HG03060 (cell line): ENCODE measurements around the gene DDAH2.

Experiments
- ATAC-seq: cut with Tn5 transposase; IDR thresholded peaks from one replicate; pipeline ENCODE4 v1.9.1; 2021; ENCODE audit warnings: low read depth, moderate number of reproducible peaks; ENCODE audit not compliant: unreplicated experiment

The DDAH2 gene

GRCh38 chr6:31692353-31692752, 36.7 kb downstream of the DDAH2 start:
- ATAC-seq = no peak

GRCh38 chr6:31691564-31692108, 37.5 kb downstream of the DDAH2 start:
- ATAC-seq = no peak

- no peak for ATAC-seq
Measured at GRCh38 chr6:31691078-31691463, 38.0 kb downstream of the DDAH2 start.

- no peak for ATAC-seq
Measured at GRCh38 chr6:31690231-31691077, 38.6 kb downstream of the DDAH2 start.

GRCh38 chr6:31689249-31690110, 39.6 kb downstream of the DDAH2 start:
- no peak for ATAC-seq

GRCh38 chr6:31687860-31688693, 41.0 kb downstream of the DDAH2 start:
- no peak for ATAC-seq

- no peak for ATAC-seq
Measured at GRCh38 chr6:31687321-31687720, 41.8 kb downstream of the DDAH2 start.

GRCh38 chr6:31686483-31686882, 42.6 kb downstream of the DDAH2 start:
- ATAC-seq = no peak

GRCh38 chr6:31683591-31683990, 45.5 kb downstream of the DDAH2 start:
- no peak for ATAC-seq

GRCh38 chr6:31681135-31681671, 47.9 kb downstream of the DDAH2 start:
- ATAC-seq = no peak

GRCh38 chr6:31680226-31681134, 48.6 kb downstream of the DDAH2 start, which contains the start of gene LY6G5C:
LY6G5C (minus strand) TSS chr6:31681067; CDS start chr6:31680373, 694 bp downstream.
- ATAC-seq = no peak

GRCh38 chr6:31677955-31678354, 51.1 kb downstream of the DDAH2 start:
- no peak for ATAC-seq
